Activated CD8-positive, alpha-beta memory T cell treated with anti-CD3 and anti-CD28 coated beads, Interleukin-2, amount 50 U/mL, for 1 hour (primary cell): ENCODE results near the gene ADGRV1.

Experiments used
- DNase-seq: peaks from one replicate; pipeline ENCODE4 v3.0.0-alpha.2; 2020; ENCODE audit errors: extremely low read depth

ADGRV1 gene, protein sequence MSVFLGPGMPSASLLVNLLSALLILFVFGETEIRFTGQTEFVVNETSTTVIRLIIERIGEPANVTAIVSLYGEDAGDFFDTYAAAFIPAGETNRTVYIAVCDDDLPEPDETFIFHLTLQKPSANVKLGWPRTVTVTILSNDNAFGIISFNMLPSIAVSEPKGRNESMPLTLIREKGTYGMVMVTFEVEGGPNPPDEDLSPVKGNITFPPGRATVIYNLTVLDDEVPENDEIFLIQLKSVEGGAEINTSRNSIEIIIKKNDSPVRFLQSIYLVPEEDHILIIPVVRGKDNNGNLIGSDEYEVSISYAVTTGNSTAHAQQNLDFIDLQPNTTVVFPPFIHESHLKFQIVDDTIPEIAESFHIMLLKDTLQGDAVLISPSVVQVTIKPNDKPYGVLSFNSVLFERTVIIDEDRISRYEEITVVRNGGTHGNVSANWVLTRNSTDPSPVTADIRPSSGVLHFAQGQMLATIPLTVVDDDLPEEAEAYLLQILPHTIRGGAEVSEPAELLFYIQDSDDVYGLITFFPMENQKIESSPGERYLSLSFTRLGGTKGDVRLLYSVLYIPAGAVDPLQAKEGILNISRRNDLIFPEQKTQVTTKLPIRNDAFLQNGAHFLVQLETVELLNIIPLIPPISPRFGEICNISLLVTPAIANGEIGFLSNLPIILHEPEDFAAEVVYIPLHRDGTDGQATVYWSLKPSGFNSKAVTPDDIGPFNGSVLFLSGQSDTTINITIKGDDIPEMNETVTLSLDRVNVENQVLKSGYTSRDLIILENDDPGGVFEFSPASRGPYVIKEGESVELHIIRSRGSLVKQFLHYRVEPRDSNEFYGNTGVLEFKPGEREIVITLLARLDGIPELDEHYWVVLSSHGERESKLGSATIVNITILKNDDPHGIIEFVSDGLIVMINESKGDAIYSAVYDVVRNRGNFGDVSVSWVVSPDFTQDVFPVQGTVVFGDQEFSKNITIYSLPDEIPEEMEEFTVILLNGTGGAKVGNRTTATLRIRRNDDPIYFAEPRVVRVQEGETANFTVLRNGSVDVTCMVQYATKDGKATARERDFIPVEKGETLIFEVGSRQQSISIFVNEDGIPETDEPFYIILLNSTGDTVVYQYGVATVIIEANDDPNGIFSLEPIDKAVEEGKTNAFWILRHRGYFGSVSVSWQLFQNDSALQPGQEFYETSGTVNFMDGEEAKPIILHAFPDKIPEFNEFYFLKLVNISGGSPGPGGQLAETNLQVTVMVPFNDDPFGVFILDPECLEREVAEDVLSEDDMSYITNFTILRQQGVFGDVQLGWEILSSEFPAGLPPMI (N-terminal part only)

DNA sequence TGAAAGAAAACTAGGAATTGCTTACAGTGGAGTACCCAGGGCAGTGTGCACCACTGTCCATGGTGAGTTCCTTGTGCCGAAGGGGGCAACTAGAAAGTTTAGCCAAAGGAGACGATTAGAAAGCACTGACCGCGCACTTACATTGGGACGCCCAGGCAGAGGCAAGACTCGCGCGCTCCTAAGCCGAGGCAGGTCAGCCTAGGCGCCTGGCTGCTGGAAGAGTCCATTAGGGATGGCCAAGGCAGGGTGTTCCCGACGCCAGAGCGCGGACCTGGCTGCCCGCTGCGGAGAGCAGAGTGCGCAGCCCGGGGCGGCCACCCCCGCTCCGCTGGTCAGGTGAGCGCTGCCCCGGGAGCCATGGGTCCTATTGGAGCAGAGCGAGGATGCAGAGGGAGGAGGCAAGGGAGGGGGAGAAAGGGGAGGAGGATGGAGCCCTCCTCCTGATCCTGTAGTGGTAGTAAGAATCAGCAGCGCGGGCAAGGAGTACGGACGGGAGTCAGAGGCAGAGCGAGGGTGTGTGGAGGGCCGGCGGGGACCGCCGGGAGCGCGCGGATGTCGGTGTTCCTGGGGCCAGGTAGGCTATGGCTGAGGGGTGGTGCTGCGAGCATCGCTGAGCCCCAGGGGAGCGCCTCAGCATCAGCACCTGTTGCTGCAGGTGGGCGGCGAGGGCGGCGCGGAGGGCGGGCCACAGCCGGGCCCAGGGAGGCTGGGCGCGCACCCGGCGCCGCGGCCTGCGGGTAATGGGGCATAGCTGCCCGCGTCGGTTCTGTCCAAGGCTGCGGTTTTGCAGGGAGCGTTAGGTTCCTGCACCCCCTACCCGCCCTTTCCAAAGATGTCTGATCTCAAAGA lies at the start of gene ADGRV1:
TSS of gene ADGRV1 (plus strand) at position 454 of the 849 bp plus-strand sequence. CDS start at position 553, 99 bp downstream.
- DNase-seq: no peak

DNA sequence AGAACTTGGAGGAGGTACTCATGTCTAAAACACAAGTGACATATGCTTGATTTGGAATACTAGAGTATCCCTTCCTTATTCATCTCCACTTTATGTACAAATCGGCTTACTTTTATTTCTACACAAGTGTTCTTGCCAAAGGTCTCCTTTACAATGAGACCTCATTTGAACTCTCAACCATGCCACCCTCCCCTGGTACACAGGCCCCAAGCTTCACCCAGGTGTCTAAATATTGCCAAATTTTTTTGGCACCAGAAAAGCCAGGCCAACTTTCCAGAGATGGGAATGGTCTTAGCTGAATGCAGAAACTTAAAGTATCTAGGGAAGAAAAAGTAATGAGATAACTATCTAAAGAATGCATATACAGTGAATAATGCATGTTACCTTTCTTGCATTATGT lies 48.2 kb upstream of the ADGRV1 start:
- DNase-seq: no peak

DNA sequence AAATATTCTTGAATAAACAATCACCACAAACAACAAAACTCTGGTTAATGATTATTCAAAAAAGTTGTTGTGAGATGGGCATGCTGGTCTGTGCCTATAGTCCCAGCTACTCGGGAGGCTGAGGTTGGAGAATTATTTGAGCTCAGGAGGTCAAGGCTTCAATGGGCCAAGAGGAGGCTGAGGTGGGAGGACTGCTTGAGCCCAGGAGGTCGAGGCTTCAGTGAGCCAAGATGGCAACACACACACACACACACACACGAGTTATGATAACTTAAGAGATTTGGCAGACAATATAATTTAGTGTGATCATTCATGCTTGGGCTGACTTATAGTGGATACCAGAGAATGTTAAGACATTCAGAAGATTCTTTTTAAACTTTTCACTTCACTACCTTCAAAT lies 44.1 kb upstream of the ADGRV1 start:
- no peak for DNase-seq

DNA sequence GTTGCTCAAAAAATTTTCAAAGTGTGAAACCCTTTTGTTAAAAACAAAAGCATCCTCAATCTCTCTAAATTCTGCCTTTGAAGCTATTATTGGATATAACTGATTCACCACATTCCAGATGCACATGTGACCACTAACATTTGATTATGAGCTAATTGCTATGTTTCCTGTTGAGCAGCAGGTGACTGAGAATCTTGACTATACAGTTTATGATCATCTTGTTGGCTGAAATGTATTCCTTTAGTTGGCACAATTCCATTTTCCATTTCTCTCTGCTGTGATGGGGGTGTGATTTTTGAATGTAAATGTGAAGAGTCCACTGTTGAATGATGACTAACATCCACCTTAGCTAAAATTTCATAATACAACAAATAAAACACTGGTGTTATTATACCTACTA lies 39.9 kb upstream of the ADGRV1 start:
- no peak for DNase-seq

DNA sequence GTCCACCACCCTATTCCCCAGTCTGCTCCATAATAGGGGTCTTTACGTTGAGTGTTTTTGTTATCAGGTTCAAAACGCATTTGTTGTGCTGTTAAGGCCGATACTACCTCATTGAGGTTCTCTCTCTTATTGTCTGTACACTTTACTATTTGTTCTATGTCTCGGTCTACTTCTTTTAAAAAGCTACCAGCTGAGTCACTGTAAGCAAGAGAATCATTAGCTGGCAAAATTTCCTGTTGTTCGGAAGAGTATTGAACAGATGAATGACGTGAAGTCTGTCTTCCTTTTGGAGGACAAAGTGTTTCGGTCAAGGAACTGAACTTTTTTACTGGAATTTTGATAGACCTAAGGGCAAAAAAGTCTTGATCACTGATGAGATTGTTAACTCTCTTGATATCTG lies 39.5 kb upstream of the ADGRV1 start:
- DNase-seq: no peak

DNA sequence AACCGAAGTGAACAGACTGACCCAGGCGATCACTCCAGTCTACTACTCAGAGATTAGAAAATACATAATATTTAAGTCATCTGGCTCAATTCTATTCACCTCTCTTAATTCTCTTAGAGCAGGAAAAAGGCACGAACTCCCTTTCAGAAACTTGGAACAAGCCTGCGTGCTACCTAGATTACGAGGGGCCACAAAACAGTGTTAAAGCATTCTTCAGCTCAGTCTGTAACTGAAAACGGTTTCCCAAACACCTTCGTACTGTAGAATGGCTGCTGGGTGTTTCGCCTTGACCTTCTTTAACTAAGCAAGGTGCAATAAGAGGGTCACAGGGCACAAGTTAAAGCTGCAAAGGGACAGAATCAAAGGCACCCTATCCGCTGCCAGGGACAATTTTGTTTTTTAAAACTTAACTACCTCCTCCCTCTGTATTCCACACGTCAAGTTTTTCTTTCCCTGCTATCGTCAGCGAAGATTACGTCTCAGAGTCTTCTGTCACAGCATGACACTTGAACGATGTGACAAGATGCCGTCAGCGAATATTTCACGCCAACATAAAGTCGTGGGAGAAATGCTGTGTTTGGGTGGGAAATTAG lies 29.9 kb upstream of the ADGRV1 start:
- DNase-seq: no peak

DNA sequence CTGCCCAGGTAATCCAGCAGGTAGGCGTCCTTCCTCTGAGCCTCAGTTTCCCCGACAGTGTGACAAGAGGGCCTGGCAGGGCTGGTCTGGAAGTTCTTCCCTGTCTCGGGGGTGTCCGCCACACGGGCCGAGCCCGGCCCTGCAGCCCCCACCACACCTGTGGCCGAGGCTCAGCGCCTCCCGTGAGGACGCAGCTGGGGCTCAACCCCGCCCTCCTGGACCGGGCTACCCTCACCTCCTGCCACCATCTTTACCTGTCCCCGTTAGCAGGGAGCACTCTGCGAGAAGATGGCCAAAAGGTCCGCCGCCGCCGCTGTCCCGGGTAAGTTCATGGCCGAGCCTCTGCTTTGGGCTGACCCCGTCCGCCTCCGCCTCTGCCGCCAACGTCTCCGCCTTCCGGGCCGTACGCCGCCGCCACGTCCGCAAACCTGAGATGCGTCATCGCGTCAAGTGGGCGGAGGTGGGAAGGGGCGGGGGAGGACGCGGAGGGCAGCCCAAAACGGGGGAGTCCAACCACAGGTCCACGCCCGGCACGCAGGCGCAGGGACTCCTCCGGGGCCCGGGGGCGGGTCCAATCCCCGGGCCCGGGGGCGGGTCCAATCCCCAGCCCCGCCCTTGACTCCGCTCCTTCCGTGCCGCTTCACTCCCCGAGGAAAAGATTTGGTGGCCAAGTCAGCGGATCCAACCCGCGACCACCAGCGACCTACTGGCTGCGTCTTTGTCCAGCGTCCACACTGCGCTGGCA lies 29.2 kb upstream of the ADGRV1 start, which contains the start of gene LYSMD3:
TSS of gene LYSMD3 (minus strand) at position 391 of the 745 bp plus-strand sequence. CDS start 4,295 bp downstream, outside the sequence.
- peak; percentile 89 for DNase-seq

DNA sequence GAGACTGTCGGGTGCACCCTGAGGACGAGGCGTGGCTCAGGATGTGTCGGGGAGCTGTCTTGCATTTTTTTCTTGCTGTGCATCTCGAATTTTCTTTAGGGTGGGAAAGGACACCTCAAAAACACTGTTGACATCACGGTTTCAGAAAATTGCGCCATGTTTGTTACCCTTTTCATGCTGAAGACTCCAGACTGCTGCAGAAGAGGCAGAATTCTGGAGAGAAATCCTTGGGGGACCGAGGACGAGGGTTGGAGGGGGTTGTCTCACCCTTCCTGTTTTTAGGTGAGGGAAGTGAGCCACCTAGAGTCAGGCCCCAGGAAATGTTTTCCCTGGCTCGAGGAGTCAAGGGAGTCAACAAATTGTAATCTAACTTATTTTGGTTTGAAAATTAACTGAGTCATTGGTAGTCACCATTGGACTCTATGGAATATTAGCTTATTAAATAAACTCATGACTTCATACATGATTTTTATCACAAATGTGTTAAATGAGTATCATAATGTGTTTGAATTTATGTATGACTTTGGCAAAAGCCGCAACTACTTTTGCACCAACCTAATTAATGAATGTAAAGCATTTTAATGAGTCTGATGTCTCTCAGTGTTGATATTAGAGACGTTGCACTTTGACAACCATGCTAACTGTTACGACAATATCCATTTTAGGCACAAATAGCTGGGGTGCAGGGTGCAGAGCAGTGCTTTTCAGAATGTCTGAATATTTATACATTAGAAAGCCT lies 28.5 kb upstream of the ADGRV1 start:
- DNase-seq: peak; percentile 32

DNA sequence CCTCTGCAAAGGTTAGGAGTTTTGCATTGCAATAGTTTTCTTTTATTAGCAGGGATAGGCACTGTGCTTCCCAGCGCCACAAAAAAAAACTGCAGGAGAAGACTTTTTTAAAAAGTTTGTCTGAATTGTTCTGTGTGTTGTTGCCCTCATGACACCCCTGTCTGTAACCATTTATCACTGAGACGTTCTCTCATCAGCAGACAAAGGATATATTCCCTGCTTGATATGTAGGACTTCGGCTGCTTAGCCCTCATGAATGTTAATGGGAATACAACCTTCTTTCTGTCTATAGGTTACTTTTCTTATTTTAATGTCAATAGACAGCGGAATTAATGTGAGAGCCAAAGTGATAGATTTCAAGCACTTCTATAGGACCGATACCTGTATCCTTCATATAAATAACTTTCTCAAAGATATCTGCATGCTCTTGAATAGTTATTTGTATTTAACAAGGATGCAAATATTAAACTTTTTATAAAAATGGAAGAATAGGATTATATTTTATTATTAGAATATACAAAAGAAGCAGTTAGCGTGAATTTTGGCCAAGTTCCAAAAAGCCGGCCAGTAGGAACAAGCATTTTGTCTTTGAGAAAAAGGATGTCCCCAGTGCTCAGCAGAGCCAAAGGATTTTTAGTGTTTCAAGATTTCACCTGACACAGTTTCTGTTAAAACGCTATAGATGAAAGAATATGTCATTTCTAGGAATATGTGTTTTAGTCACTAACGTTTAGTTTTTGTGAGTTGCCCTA lies 27.7 kb upstream of the ADGRV1 start:
- no peak for DNase-seq

DNA sequence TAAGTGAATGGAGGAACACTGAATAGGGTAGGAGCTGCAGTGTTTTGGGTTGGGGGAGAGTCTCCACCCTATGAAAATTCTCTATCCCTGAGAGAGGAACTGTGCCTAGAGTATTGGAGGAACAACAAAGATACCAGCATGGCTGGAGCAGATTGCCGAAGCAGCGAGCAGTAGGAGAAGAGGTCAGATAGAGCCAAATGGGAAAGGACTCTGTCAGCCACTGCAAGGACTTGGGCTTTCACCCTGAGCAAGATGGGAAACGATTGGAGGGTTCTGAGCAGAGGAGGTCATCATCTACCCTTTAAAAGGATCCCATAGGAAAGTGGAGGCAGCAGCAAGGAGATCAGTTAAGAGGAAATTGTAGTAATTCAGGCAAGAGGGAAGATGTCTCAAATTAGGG lies 24.8 kb upstream of the ADGRV1 start:
- no peak for DNase-seq

DNA sequence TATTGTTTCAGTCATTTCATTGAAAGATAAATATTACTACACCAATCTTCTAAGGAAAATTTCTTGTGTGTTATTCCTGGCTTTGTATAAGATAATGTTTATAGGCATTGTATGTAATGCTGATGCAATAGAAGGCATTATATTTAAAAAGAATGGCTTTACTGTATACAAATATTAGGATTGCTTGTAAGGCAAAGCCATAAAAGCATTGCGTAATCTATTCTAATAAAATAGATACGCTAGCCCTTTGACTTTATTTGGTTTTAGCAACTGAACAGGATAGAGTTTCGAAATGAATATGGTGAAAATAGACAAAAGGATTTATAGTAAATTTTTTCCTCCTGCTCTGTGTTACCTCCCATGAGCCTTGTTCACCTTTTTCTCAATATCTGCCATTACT lies 23.7 kb upstream of the ADGRV1 start:
- no peak for DNase-seq

DNA sequence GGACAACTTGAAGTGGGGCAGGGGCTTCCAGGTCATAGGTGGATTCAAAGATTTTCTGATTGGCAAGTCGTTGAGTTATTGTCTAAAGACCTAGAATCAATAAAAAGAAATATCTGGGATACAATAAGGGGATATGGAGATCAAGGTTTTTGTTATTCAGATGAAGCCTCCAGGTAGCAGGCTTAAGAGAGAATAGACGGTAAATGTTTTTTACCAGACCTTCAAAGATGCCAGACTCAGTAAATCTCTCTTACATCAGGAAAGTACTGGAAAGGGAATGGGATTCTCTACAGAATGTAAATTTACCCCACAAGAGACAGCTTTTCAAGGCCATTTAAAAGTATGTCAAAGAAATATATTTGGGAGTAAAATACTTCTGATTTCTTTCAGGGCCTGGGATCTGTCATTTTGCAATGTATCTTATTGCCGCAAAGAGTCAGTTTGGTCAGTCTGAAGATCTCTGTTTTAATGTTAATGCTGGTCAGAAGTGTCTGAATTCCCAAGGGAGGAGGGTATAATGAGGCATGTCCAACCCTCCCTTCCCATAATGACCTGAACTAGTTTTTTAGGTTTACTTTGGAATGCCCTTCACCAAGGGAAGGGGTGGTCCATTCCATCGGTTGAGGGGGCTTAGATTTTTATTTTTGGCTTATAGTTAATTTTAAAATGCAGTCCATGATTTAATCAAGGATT lies 15.6 kb upstream of the ADGRV1 start:
- no peak for DNase-seq

DNA sequence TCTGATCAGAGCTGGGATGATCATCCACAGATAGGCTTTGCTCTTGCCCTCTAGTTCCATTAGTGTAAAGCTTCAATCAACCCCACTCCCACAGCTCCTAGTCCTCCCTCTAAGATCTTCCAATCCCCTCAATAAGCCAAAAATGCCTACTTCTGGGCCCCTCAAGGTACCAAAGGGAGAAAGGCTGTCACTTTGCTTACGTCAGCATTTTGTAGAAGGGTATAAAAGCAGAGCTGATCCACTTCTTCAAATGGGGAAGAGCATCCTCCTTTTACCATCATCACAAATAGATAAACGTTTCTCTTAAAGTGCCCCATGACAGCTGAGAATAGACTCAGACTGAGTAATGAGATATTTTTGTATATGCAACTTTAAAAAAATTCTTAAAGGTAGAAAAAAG lies 13.1 kb upstream of the ADGRV1 start:
- no peak for DNase-seq

DNA sequence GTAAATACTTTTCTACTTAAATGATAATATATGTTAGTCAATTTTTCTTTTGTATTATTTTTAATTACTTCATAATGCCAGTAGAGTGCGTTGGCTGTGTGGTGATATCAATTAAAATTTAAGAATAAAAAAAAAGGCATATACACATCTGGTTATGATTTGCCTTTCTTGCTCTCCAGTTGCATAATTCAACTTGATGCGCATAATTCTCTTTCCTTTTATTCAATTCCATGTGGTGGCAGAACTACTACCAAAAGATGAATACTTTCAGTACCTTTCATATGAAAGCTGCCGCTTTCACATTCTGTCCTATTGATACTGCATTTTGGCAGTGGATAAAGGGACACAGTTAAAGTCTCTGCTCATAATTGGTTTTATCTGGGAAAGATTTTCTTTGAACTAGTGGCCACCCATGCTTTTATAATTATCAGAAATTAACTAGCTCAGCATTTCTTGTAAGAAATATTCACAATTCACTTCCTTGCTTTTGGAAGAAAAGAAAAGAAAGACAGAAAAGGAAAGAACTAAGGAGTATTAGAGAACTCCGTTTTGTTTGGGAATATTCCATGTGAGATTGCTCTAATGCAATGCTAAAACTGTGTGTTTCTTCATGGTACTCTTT lies 12.3 kb upstream of the ADGRV1 start:
- DNase-seq: no peak

DNA sequence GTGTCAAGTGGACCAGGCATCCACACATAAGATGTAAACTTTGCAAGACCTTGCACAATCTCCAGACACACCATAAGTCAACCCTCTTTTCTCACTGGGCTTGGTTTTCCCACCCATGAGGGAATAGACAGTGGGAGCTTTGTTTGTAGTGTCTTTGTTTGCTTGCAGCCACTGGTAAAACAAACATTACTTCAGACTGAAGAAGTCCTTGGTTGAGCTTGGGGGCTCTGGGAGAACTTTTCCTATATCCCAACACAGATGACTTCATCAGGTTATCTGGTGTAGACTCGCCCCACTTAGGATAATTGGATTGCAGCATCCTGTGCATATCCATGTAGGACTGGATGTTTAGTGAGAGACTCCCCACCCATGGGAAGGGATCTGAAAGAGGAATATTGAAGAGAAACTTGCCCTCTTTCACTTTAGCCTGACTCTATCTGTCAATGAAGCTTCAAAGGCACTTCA lies 11.5 kb upstream of the ADGRV1 start:
- no peak for DNase-seq

DNA sequence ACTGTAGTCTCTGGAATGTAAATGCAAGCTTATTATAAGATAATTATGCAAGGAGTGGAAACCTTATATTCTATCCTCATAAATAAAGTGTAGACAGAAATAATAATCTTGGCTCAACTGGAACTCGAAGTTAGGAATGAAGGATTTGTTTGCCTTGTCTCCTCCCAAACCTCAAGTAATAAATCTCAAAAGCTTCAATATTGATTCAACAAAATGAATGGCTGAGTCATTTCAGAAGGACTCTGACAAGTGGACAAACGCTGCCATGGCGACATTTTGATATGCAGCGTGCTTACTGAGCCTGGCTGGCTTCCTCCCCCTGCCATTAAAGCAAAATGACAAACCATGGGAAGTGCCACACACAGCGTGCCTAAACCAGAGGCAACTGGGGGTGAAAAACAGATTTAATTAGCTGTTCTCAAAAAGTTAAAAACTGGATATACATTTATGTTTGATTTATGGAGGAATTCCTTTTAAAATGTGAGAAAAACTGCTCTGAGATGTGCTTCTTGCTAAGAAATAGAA lies 10.5 kb upstream of the ADGRV1 start:
- DNase-seq: no peak

DNA sequence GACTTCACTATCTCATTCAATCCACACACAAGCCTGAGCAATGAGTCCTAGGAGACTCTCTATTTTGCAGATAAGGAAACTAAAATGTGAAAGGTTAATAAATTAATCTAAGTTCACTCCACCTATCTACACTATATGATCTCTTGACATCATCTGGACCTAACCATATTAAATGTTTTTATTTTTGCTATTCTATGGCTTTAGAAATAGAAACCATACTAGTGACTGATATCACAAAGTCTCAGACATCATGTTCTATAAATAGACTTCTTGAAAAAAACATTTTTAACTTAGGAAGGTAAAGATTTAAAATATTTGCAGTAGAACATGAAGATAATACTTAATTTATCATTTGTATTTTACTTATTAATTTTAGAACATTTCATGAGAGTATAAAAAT lies 9.4 kb upstream of the ADGRV1 start:
- no peak for DNase-seq
